Femur (tissue), 1 donor: ENCODE results near the gene SAMD4A.
A peak's percentile ranks its signal among the peaks of the same experiment; 100 is the strongest.

Experiments used
- DNase-seq: peaks from one replicate; pipeline ENCODE4 v3.0.0-alpha.2; 2017

SAMD4A gene

GRCh38 chr14:54769951-54770863 is 203.3 kb downstream of the SAMD4A start:
- DNase-seq: no peak

GRCh38 chr14:54771411-54772027 is 204.6 kb downstream of the SAMD4A start:
- DNase-seq: no peak

GRCh38 chr14:54772451-54772881 is 205.5 kb downstream of the SAMD4A start:
- DNase-seq: no peak

GRCh38 chr14:54773171-54774006 is 206.5 kb downstream of the SAMD4A start:
- peak; percentile 93 for DNase-seq

- peak; percentile 16 for DNase-seq
These were observed 207.9 kb downstream of the SAMD4A start for GRCh38 chr14:54774824-54775223.

GRCh38 chr14:54775486-54776140 is 208.7 kb downstream of the SAMD4A start:
- DNase-seq: no peak

GRCh38 chr14:54776361-54777001 is 209.6 kb downstream of the SAMD4A start:
- DNase-seq: peak; percentile 64

- DNase-seq: peak; percentile 10
These were observed 210.5 kb downstream of the SAMD4A start for GRCh38 chr14:54777395-54777794.

- DNase-seq: no peak
These were observed 211.9 kb downstream of the SAMD4A start for GRCh38 chr14:54778618-54779345.

GRCh38 chr14:54781080-54781479 is 214.2 kb downstream of the SAMD4A start:
- DNase-seq: no peak

GRCh38 chr14:54781961-54782750 is 215.2 kb downstream of the SAMD4A start:
- no peak for DNase-seq

GRCh38 chr14:54782751-54783659 is 216.1 kb downstream of the SAMD4A start:
- DNase-seq: no peak

GRCh38 chr14:54783660-54784015 is 216.7 kb downstream of the SAMD4A start:
- DNase-seq: no peak

GRCh38 chr14:54784060-54784459 is 217.1 kb downstream of the SAMD4A start:
- DNase-seq: no peak

GRCh38 chr14:54784657-54785056 is 217.7 kb downstream of the SAMD4A start:
- no peak for DNase-seq

GRCh38 chr14:54785136-54785777 is 218.3 kb downstream of the SAMD4A start:
- DNase-seq: no peak

GRCh38 chr14:54785778-54786770 is 219.1 kb downstream of the SAMD4A start:
- peak; percentile 14 for DNase-seq

- peak; percentile 8 for DNase-seq
These were observed 219.9 kb downstream of the SAMD4A start for GRCh38 chr14:54786838-54787237.
